A549 (cell line): ENCODE measurements around the gene KCND1. TPM values are rescaled to one million over a fixed set of nuclear protein-coding genes. Genes with fewer than 3 reads are reported as not detected.

Source experiments
- ATAC-seq, 2 experiments: fragments of 200-7000 bp in 1 of 2; fragments of >200 bp in 1 of 2; cut with Nextera tagmentation in 1 of 2; cut with Tn5 transposase in 1 of 2; 3 replicates each; pipeline versions ENCODE4 v1.8.0 to v1.9.1; 2018 to 2020; ENCODE audit warnings: mild to moderate bottlenecking in 1 of 2, moderate library complexity in 1 of 2
- CTCF ChIA-PET: fragments of 300-600 bp; sonication (Branson Sonifier 250); formaldehyde crosslinking; extraction: SDS; loops from one replicate; lab custom pipeline; 2021; ENCODE audit warnings: antibody characterized with exemption, inconsistent platforms; lab: Yijun Ruan, JAX
- POLR2A ChIA-PET: fragments of 350-600 bp; formaldehyde crosslinking; extraction: SDS; loops from one replicate; lab custom pipeline; 2021; ENCODE audit warnings: antibody characterized with exemption, inconsistent platforms; lab: Yijun Ruan, JAX
- DNase-seq, 2 experiments: peaks; one replicate each; pipeline versions ENCODE4 v3.0.0 to v3.0.0-alpha.2; 2011 to 2016; ENCODE audit warnings: low read depth in 1 of 2, low spot score in 1 of 2
- FAIRE-seq: peaks from 2 replicates; lab custom pipeline; 2011; peaks lifted over from hg19 to GRCh38; lab: Jason Lieb, UNC
- H3K27ac ChIP-seq, 2 experiments: fragments of >200 bp; sonication (Bioruptor Twin); formaldehyde crosslinking; 3 replicates each; pipeline ENCODE4 v1.5.1; 2016 to 2017
- H3K4me1 ChIP-seq: fragments of >200 bp; sonication (Bioruptor Twin); formaldehyde crosslinking; 3 replicates; pipeline ENCODE4 v1.6.1; 2016
- H3K4me2 ChIP-seq: fragments of >200 bp; sonication (Bioruptor Twin); formaldehyde crosslinking; 3 replicates; pipeline ENCODE4 v1.6.1; 2016
- H3K4me3 ChIP-seq: fragments of >200 bp; sonication (Bioruptor Twin); formaldehyde crosslinking; 3 replicates; pipeline ENCODE4 v1.5.1; 2016
- H3K9me3 ChIP-seq: fragments of >200 bp; sonication (Bioruptor Twin); formaldehyde crosslinking; 3 replicates; pipeline ENCODE4 v1.6.1; 2016
- BCL3 ChIP-seq: fragments of >200 bp; sonication (Bioruptor Twin); formaldehyde crosslinking; IDR thresholded peaks from 3 replicates; pipeline ENCODE4 v1.6.1; 2016
- BHLHE40 ChIP-seq: IDR thresholded peaks from 2 replicates; pipeline ENCODE4 v1.6.1; 2012; ENCODE audit warnings: low read depth, low read length, inconsistent platforms
- CEBPB ChIP-seq, 2 experiments: fragments of >200 bp in 1 of 2; sonication (Bioruptor Twin) in 1 of 2; formaldehyde crosslinking in 1 of 2; IDR thresholded peaks; 2 replicates each; pipeline ENCODE4 v1.6.1; 2012 to 2016
- CHD2 ChIP-seq: fragments of 150-350 bp; IDR thresholded peaks from 2 replicates; pipeline ENCODE4 v1.6.1; 2014; ENCODE audit warnings: low read length; ENCODE audit not compliant: partially characterized antibody
- CHD4 ChIP-seq: fragments of 200-600 bp; sonication (generic); IDR thresholded peaks from 2 replicates; pipeline ENCODE4 v1.6.1; 2016; ENCODE audit warnings: antibody characterized with exemption, mild to moderate bottlenecking, borderline replicate concordance
- E2F6 ChIP-seq: IDR thresholded peaks from 2 replicates; pipeline ENCODE4 v1.6.1; 2012; ENCODE audit warnings: low read depth, borderline replicate concordance
- EHF ChIP-seq: fragments of 250-450 bp; sonication (Bioruptor Pico); IDR thresholded peaks from 2 replicates; pipeline ENCODE4 v1.5.0; 2020; ENCODE audit warnings: mild to moderate bottlenecking
- EP300 ChIP-seq, 2 experiments: fragments of >200 bp; sonication (Bioruptor Twin); formaldehyde crosslinking; IDR thresholded peaks; 2 replicates in 1 of 2; 3 replicates in 1 of 2; pipeline ENCODE4 v1.6.1; 2016 to 2017
- FOSL2 ChIP-seq, 2 experiments: fragments of 450-650 bp in 1 of 2; fragments of >200 bp in 1 of 2; sonication (Bioruptor Twin) in 1 of 2; formaldehyde crosslinking; IDR thresholded peaks; 2 replicates each; pipeline versions ENCODE4 v1.5.0 to v1.6.1; 2016 to 2020; ENCODE audit warnings: mild to moderate bottlenecking in 1 of 2, moderate library complexity in 1 of 2
- FOXS1 ChIP-seq: fragments of 250-450 bp; sonication (Bioruptor Pico); IDR thresholded peaks from 2 replicates; pipeline ENCODE4 v1.5.0; 2020; ENCODE audit warnings: mild to moderate bottlenecking, moderate library complexity
- HDAC2 ChIP-seq: fragments of 200-600 bp; sonication (generic); IDR thresholded peaks from 2 replicates; pipeline ENCODE4 v1.6.1; 2016
- HOXB5 ChIP-seq: fragments of 250-450 bp; sonication (Bioruptor Pico); IDR thresholded peaks from 2 replicates; pipeline ENCODE4 v1.5.0; 2020; ENCODE audit warnings: mild to moderate bottlenecking, moderate library complexity
- JUNB ChIP-seq: fragments of >200 bp; sonication (Bioruptor Twin); formaldehyde crosslinking; IDR thresholded peaks from 2 replicates; pipeline ENCODE4 v1.6.1; 2016
- KDM5A ChIP-seq: fragments of 200-600 bp; sonication (generic); IDR thresholded peaks from 2 replicates; pipeline ENCODE4 v1.6.1; 2016; ENCODE audit warnings: antibody characterized with exemption, mild to moderate bottlenecking
- NR3C1 ChIP-seq: fragments of >200 bp; sonication (Bioruptor Twin); formaldehyde crosslinking; IDR thresholded peaks from 3 replicates; pipeline ENCODE4 v1.6.1; 2017
- PBX3 ChIP-seq: IDR thresholded peaks from 2 replicates; pipeline ENCODE4 v1.6.1; 2012
- POLR2A ChIP-seq: IDR thresholded peaks from 2 replicates; pipeline ENCODE4 v1.6.1; 2012; ENCODE audit warnings: mild to moderate bottlenecking, low read length
- RCOR1 ChIP-seq: fragments of 150-350 bp; IDR thresholded peaks from 2 replicates; pipeline ENCODE4 v1.6.1; 2014; ENCODE audit warnings: antibody characterized with exemption, low read length, low read depth
- RFX5 ChIP-seq: fragments of 450-650 bp; IDR thresholded peaks from 2 replicates; pipeline ENCODE4 v1.7.1; 2014; ENCODE audit warnings: antibody characterized with exemption, mild to moderate bottlenecking, moderate library complexity
- RNF2 ChIP-seq: fragments of 200-600 bp; sonication (generic); IDR thresholded peaks from 2 replicates; pipeline ENCODE4 v1.6.1; 2016; ENCODE audit warnings: low read depth, mild to moderate bottlenecking, antibody characterized with exemption, moderate library complexity, borderline replicate concordance
- SMC3 ChIP-seq: fragments of >200 bp; sonication (Bioruptor Twin); formaldehyde crosslinking; IDR thresholded peaks from 3 replicates; pipeline ENCODE4 v1.6.1; 2018; ENCODE audit warnings: inconsistent platforms
- SREBF2 ChIP-seq: fragments of 450-650 bp; IDR thresholded peaks from 2 replicates; pipeline ENCODE4 v1.6.1; 2014; ENCODE audit warnings: mild to moderate bottlenecking, moderate library complexity
- TFCP2L1 ChIP-seq: fragments of 250-450 bp; sonication (Bioruptor Pico); IDR thresholded peaks from 2 replicates; pipeline ENCODE4 v1.5.0; 2021; ENCODE audit warnings: mild to moderate bottlenecking
- USF2 ChIP-seq: fragments of 450-650 bp; IDR thresholded peaks from 2 replicates; pipeline ENCODE4 v1.6.1; 2014; ENCODE audit warnings: antibody characterized with exemption
- WGBS: methylation state at CpG from one replicate; pipeline ENCODE4 v1.1.6; 2017; ENCODE audit errors: missing lambda C conversion rate; 5-methylcytosine and 5-hydroxymethylcytosine counted together
- polyA plus RNA-seq, 4 experiments: library from polyadenylated mRNA; depleted of rRNA in 3 of 4; stranded (reverse); fragments of >200 nt; fragmentation: RNase III in 1 of 4; extraction: RNeasy Plus Mini Kit Qiagen cat#74134 plus additional on column Dnase treatment in 1 of 4; gene quantifications; 2 replicates in 3 of 4; 3 replicates in 1 of 4; pipeline ENCODE4 v1.2.3, GENCODE V29; 2011 to 2017

The KCND1 gene
- polyA plus RNA-seq, 2 of the 4 experiments (the other 2 are of a cell fraction) = 0.59 to 0.79 TPM

- WGBS = 69% methylated on average over 8 of the region's 8 CpGs
- TF ChIP-seq SMC3 (no peak), E2F6 (no peak), CEBPB (IDR thresholded peaks at IDR 0.05) (no peak), HDAC2 (no peak), PBX3 (no peak), EHF (CRISPR knock-in tag) (no peak), RCOR1 (no peak), USF2 (no peak)
- POLR2A ChIA-PET = interaction anchor here (1.3 kb wide), 1 partner anchor 23 kb away, joined by 3 read pairs; the partner anchor contains the start of genes PQBP1 and TIMM17B
- Histone ChIP-seq H3K4me2 (no peak overlapping the region), H3K9me3 (no peaks in the 10 kb centered on the region), H3K27ac (no peak overlapping the region), H3K4me3 (no peak overlapping the region), H3K4me1 (peaks cover 13% of the 10 kb centered on the region)
- ATAC-seq (no peak), DNase-seq (no peak), FAIRE-seq (peak; percentile 56)
- CTCF ChIA-PET = no interaction called here
Measured at GRCh38 chrX:48919947-48920717, 51.5 kb downstream of the KCND1 start.

GRCh38 chrX:48919360-48919841 is 52.2 kb downstream of the KCND1 start:
- H3K4me1 ChIP-seq = peaks cover 13% of the 10 kb centered on the region
- CTCF ChIA-PET = interaction anchor here (1.1 kb wide), 1 partner anchor 27 kb away, joined by 3 read pairs; no protein-coding TSS in a partner anchor
- no peak for DNase-seq
- peak overlapping the region; percentile 92 to 95; a peak in 3 of 6 replicates for H3K27ac ChIP-seq
- no peaks in the 10 kb centered on the region for H3K9me3 ChIP-seq
- H3K4me2 ChIP-seq = peak overlapping the region; percentile 99
- H3K4me3 ChIP-seq = peak overlapping the region; percentile 87; the same call in 1 of the 3 replicates
- POLR2A ChIA-PET = interaction anchor here (1.3 kb wide), 1 partner anchor 22 kb away, joined by 3 read pairs; the partner anchor contains the start of genes PQBP1 and TIMM17B
- no peak for FAIRE-seq
- ATAC-seq = no peak
- 79% methylated on average over 14 of the region's 15 CpGs for WGBS
- TF ChIP-seq CHD4 (no peak), CHD2 (no peak), POLR2A (no peak), JUNB (no peak), TFCP2L1 (CRISPR knock-in tag) (no peak), FOXS1 (CRISPR knock-in tag) (no peak), RNF2 (no peak), EP300 (IDR thresholded peaks at IDR 0.05) (no peak), RFX5 (no peak), BCL3 (no peak), HOXB5 (no peak), KDM5A (no peak), NR3C1 (no peak), PBX3 (no peak), BHLHE40 (no peak), FOSL2 (IDR thresholded peaks at IDR 0.05) (no peak), FOSL2 (CRISPR knock-in tag; IDR thresholded peaks at IDR 0.05) (no peak), SREBF2 (no peak), EHF (CRISPR knock-in tag) (no peak)
